Measurements from ENCODE around the gene LRRC37B. TPM values are rescaled to one million over a fixed set of nuclear protein-coding genes. Genes with fewer than 3 reads are reported as not detected.
"Not testable (repeated sequence)": the region's sequence is repeated elsewhere in the genome, so short reads cannot be mapped to it uniquely, and the experiment has no call there.

The LRRC37B gene
- total and polyA plus RNA-seq, 4 donors, result 29.8 to 51.9 (median 44.4) TPM

- no CpG with 5 or more reads among the region's 39 CpGs for WGBS (ENCODE audit: insufficient coverage)
- DNase-seq (ENCODE audit: low read depth in 4 of 6, low spot score in 6 of 6), result peak in 4 of 6 donors; percentile 62 to 99 (median 84)
- Histone ChIP-seq H3K4me3 (ENCODE audit: low read depth, low read length) (peak overlapping the region; percentile 40), H3K4me1 (ENCODE audit: control insufficient read depth, insufficient read depth, low read length) (peaks cover 18% of the 10 kb centered on the region), H3K27ac (ENCODE audit: low read depth, low read length) (peak overlapping the region; percentile 40)
- H3K36me3 ChIP-seq (ENCODE audit: control insufficient read depth, insufficient read depth, low read length); H3K27me3 ChIP-seq (ENCODE audit: control insufficient read depth, insufficient read depth, low read length); H3K9me3 ChIP-seq (ENCODE audit: control insufficient read depth, insufficient read depth, low read length): not testable (repeated sequence)
Measured at GRCh38 chr17:32084003-32084941, 77.1 kb downstream of the LRRC37B start.

- H3K4me3 ChIP-seq (ENCODE audit: low read depth, low read length); H3K36me3 ChIP-seq (ENCODE audit: control insufficient read depth, insufficient read depth, low read length); H3K27ac ChIP-seq (ENCODE audit: low read depth, low read length); H3K9me3 ChIP-seq (ENCODE audit: control insufficient read depth, insufficient read depth, low read length); H3K27me3 ChIP-seq (ENCODE audit: control insufficient read depth, insufficient read depth, low read length): not testable (repeated sequence)
- DNase-seq (ENCODE audit: low read depth in 4 of 6, low spot score in 6 of 6), result peak in 1 of 6 donors; percentile 20
- peaks cover 14% of the 10 kb centered on the region for H3K4me1 ChIP-seq (ENCODE audit: control insufficient read depth, insufficient read depth, low read length)
- 100% methylated on average over 1 of the region's 30 CpGs for WGBS (ENCODE audit: insufficient coverage)
Measured at GRCh38 chr17:32084942-32085829, 78.0 kb downstream of the LRRC37B start.

DNA sequence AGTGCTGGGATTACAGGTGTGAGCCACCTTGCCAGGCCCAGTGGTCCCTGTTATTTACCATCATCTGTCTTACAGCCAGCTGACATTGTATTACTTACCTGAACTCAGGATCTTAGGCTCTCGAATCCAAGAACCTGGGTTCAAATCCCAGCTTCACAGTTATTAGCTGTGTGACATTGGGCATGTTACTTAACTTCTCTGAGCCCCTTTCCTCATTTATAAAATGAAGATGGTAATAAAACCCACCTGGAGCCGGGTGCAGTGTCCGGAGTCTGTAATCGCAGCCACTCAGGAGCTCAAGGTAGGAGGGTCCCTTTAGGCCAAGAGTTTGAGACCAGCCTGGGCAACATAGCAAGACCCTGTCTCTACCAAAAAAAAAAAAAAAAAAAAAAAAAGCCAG lies 79.7 kb downstream of the LRRC37B start:
- H3K9me3 ChIP-seq (ENCODE audit: control insufficient read depth, insufficient read depth, low read length); H3K4me3 ChIP-seq (ENCODE audit: low read depth, low read length); H3K27me3 ChIP-seq (ENCODE audit: control insufficient read depth, insufficient read depth, low read length); H3K36me3 ChIP-seq (ENCODE audit: control insufficient read depth, insufficient read depth, low read length); H3K27ac ChIP-seq (ENCODE audit: low read depth, low read length); DNase-seq (ENCODE audit: low read depth in 4 of 6, low spot score in 6 of 6): not testable (repeated sequence)
- WGBS (ENCODE audit: insufficient coverage), result no CpG with 5 or more reads among the region's 4 CpGs
- peaks cover 14% of the 10 kb centered on the region for H3K4me1 ChIP-seq (ENCODE audit: control insufficient read depth, insufficient read depth, low read length)

DNA sequence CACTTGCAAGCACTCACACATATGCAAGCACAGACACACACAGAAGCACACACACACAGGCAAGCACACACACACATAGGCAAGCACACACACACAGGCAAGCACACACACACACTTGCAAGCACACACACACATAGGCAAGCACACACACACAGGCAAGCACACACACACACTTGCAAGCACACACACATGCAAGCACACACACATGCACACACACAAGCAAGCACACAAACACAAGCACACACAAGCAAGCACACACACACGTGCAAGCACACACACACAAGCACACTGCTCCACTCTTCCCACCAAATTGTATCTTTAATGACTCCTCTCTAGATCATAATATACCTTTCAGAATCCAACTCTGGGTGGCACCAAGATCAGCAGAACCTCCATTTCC lies 84.9 kb downstream of the LRRC37B start:
- H3K4me1 ChIP-seq (ENCODE audit: control insufficient read depth, insufficient read depth, low read length); H3K27ac ChIP-seq (ENCODE audit: low read depth, low read length); H3K36me3 ChIP-seq (ENCODE audit: control insufficient read depth, insufficient read depth, low read length); DNase-seq (ENCODE audit: low read depth in 4 of 6, low spot score in 6 of 6); H3K27me3 ChIP-seq (ENCODE audit: control insufficient read depth, insufficient read depth, low read length); H3K4me3 ChIP-seq (ENCODE audit: low read depth, low read length); H3K9me3 ChIP-seq (ENCODE audit: control insufficient read depth, insufficient read depth, low read length): not testable (repeated sequence)
- 80% methylated on average over 1 of the region's 1 CpG for WGBS (ENCODE audit: insufficient coverage)

DNA sequence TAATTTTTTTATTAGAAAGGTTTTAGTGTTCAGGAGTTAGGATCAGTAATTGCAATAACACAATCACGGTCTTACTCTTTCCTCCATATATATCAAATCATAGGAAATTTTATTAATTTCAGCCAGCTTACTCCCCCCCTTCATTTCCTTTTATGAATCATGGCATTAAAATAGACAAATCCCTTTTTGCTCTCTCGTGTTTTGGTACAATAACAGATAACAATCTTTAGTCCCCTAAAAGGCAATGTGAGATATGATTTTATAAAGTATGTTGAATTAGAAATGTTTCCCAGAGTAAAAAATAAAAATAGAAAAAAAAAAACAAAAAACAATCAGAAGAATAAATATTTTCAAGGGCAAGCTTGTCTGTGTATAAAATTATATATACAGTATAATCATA lies 92.5 kb downstream of the LRRC37B start:
- Histone ChIP-seq H3K27ac (ENCODE audit: low read depth, low read length) (no peak overlapping the region), H3K36me3 (ENCODE audit: control insufficient read depth, insufficient read depth, low read length) (no peaks in the 10 kb centered on the region), H3K4me1 (ENCODE audit: control insufficient read depth, insufficient read depth, low read length) (peaks cover 7% of the 10 kb centered on the region), H3K4me3 (ENCODE audit: low read depth, low read length) (no peak overlapping the region), H3K9me3 (ENCODE audit: control insufficient read depth, insufficient read depth, low read length) (no peaks in the 10 kb centered on the region), H3K27me3 (ENCODE audit: control insufficient read depth, insufficient read depth, low read length) (no peaks in the 10 kb centered on the region)
- no peak for DNase-seq (ENCODE audit: low read depth in 4 of 6, low spot score in 6 of 6)
- no CpG with 5 or more reads among the region's 2 CpGs for WGBS (ENCODE audit: insufficient coverage)

DNA sequence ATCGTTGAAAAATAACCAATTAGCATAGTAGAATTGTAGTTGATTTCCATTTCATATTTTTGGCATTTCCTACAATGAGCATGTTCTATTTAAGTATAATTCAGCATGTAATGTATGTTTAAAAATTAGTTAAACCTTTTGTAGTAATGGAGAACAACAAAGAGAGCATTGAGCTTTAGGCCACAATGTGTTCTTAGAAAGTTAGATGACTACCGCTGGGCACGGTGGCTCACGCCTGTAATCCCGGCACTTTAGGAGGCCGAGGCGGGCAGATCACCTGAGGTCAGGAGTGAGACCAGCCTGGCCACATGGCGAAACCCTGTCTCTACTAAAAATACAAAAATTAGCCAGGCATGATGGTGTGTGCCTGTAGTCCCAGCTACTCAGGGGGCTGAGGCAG lies 93.1 kb downstream of the LRRC37B start:
- H3K36me3 ChIP-seq (ENCODE audit: control insufficient read depth, insufficient read depth, low read length); H3K4me1 ChIP-seq (ENCODE audit: control insufficient read depth, insufficient read depth, low read length); DNase-seq (ENCODE audit: low read depth in 4 of 6, low spot score in 6 of 6); H3K27me3 ChIP-seq (ENCODE audit: control insufficient read depth, insufficient read depth, low read length); H3K27ac ChIP-seq (ENCODE audit: low read depth, low read length); H3K4me3 ChIP-seq (ENCODE audit: low read depth, low read length); H3K9me3 ChIP-seq (ENCODE audit: control insufficient read depth, insufficient read depth, low read length): not testable (repeated sequence)
- WGBS (ENCODE audit: insufficient coverage), result 61% methylated on average over 5 of the region's 8 CpGs

DNA sequence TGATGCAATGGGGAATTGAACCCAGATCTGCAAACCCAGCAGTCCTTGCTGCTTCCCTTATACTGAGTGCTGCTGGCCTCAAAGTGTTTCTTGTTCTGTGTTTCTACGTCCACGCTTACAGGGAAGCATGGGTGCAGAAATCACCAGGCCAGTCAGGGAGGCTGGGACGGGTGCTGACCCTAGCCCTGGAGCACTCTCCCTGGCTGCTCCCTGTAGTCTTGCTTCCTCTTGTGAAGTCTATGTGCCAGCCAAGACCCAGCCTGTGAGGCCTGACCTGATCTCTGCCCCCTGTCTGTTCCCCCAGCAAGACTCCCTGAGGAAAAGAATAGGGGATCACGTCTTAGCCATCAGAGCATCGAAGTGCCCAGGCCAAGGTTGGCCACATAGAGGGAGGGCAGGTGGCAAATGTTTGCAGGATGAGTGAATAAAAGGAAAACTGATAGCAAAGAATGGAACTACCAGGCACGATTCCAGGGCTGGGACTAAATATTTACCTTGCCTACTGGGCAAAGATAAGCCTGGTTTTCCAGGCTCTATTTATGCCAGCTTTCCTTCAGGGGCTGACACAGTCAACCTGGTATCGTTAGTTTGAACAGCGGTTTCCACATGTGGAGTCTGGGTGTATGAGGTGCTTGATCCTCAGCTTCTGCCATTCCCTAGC lies 93.9 kb downstream of the LRRC37B start:
- no peaks in the 10 kb centered on the region for H3K36me3 ChIP-seq (ENCODE audit: control insufficient read depth, insufficient read depth, low read length)
- DNase-seq (ENCODE audit: low read depth in 4 of 6, low spot score in 6 of 6), result no peak
- H3K27ac ChIP-seq (ENCODE audit: low read depth, low read length), result no peak overlapping the region
- no peaks in the 10 kb centered on the region for H3K27me3 ChIP-seq (ENCODE audit: control insufficient read depth, insufficient read depth, low read length)
- no peak overlapping the region for H3K4me3 ChIP-seq (ENCODE audit: low read depth, low read length)
- H3K9me3 ChIP-seq (ENCODE audit: control insufficient read depth, insufficient read depth, low read length), result no peaks in the 10 kb centered on the region
- peaks cover 7% of the 10 kb centered on the region for H3K4me1 ChIP-seq (ENCODE audit: control insufficient read depth, insufficient read depth, low read length)
- WGBS (ENCODE audit: insufficient coverage), result 84% methylated on average over 7 of the region's 8 CpGs

GRCh38 chr17:32102172-32102571 lies 95.0 kb downstream of the LRRC37B start:
- Histone ChIP-seq H3K4me3 (ENCODE audit: low read depth, low read length) (no peak overlapping the region), H3K4me1 (ENCODE audit: control insufficient read depth, insufficient read depth, low read length) (peaks cover 7% of the 10 kb centered on the region), H3K9me3 (ENCODE audit: control insufficient read depth, insufficient read depth, low read length) (no peaks in the 10 kb centered on the region), H3K27me3 (ENCODE audit: control insufficient read depth, insufficient read depth, low read length) (no peaks in the 10 kb centered on the region), H3K27ac (ENCODE audit: low read depth, low read length) (no peak overlapping the region), H3K36me3 (ENCODE audit: control insufficient read depth, insufficient read depth, low read length) (no peaks in the 10 kb centered on the region)
- WGBS (ENCODE audit: insufficient coverage), result 83% methylated on average over 5 of the region's 5 CpGs
- no peak for DNase-seq (ENCODE audit: low read depth in 4 of 6, low spot score in 6 of 6)

- WGBS (ENCODE audit: insufficient coverage), result 58% methylated on average over 3 of the region's 5 CpGs
Measured at GRCh38 chr17:32102646-32103186, 95.5 kb downstream of the LRRC37B start.

More at GRCh38 chr17:32102646-32103186, 95.5 kb downstream of the LRRC37B start:
- no peaks in the 10 kb centered on the region for H3K27me3 ChIP-seq (ENCODE audit: control insufficient read depth, insufficient read depth, low read length)
- H3K4me1 ChIP-seq (ENCODE audit: control insufficient read depth, insufficient read depth, low read length), result peaks cover 7% of the 10 kb centered on the region
- H3K36me3 ChIP-seq (ENCODE audit: control insufficient read depth, insufficient read depth, low read length), result no peaks in the 10 kb centered on the region
- H3K27ac ChIP-seq (ENCODE audit: low read depth, low read length), result no peak overlapping the region
- H3K4me3 ChIP-seq (ENCODE audit: low read depth, low read length), result no peak overlapping the region
- no peaks in the 10 kb centered on the region for H3K9me3 ChIP-seq (ENCODE audit: control insufficient read depth, insufficient read depth, low read length)
- no peak for DNase-seq (ENCODE audit: low read depth in 4 of 6, low spot score in 6 of 6)

All from spinal cord (tissue), 10 donors.